PC-3 (cell line): ENCODE results near the gene CSNK1G2.

Source experiments
- EZH2 ChIP-seq: fragments of 300-600 bp; sonication (generic); IDR thresholded peaks from one replicate; pipeline ENCODE4 v1.6.1; 2017; ENCODE audit warnings: antibody characterized with exemption, mild to moderate bottlenecking, low read length; ENCODE audit not compliant: unreplicated experiment
- EZH2phosphoT487 ChIP-seq: fragments of 300-600 bp; sonication (generic); IDR thresholded peaks from 2 replicates; pipeline ENCODE4 v1.6.1; 2018; ENCODE audit warnings: mild to moderate bottlenecking, antibody characterized with exemption, low read length, borderline replicate concordance
- TF ChIP-seq, protein P1 (sequence below): fragments of 300-600 bp; sonication (generic); conservative IDR thresholded peaks from 2 replicates; pipeline ENCODE4 v1.5.1; 2017; ENCODE audit warnings: antibody characterized with exemption, low read depth, mild to moderate bottlenecking, low read length

DNA sequence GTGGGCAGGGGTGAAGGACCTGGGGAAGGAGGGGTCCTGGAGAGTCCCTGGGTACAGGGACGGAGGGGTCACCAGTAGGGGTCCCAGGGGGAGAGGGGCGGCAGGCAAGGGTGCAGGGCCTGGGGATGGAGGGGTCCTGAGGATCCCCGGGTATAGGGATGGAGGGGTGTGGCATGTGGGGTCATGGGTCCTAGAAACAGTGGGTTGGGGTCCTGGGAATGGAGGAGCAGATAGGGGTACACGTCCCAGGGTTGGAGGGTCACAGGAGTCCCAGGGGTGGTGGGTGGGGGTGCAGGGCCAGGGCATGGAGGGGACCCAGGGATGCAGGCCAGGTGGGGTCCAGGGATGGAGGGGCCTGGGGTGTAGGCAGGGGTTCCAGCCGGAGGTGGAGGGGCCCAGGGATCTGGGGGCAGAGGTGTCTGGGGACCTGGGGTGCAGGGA lies 73.2 kb downstream of the CSNK1G2 start:
- TF ChIP-seq, protein P1, sequence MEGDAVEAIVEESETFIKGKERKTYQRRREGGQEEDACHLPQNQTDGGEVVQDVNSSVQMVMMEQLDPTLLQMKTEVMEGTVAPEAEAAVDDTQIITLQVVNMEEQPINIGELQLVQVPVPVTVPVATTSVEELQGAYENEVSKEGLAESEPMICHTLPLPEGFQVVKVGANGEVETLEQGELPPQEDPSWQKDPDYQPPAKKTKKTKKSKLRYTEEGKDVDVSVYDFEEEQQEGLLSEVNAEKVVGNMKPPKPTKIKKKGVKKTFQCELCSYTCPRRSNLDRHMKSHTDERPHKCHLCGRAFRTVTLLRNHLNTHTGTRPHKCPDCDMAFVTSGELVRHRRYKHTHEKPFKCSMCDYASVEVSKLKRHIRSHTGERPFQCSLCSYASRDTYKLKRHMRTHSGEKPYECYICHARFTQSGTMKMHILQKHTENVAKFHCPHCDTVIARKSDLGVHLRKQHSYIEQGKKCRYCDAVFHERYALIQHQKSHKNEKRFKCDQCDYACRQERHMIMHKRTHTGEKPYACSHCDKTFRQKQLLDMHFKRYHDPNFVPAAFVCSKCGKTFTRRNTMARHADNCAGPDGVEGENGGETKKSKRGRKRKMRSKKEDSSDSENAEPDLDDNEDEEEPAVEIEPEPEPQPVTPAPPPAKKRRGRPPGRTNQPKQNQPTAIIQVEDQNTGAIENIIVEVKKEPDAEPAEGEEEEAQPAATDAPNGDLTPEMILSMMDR = no peak
- no peak for TF ChIP-seq EZH2
- TF ChIP-seq EZH2phosphoT487 = no peak
